Upper lobe of left lung (tissue), 4 donors: ENCODE data around the gene OR10AD1.
A peak's percentile ranks its signal among the peaks of the same experiment; 100 is the strongest.

Experiments used
- CTCF ChIP-seq, 6 experiments: fragments of 450-650 bp in 4 of 6; fragments of 200-600 bp in 2 of 6; sonication (generic) in 2 of 6; IDR thresholded peaks; one replicate each; pipeline ENCODE4 v1.5.1; 2016 to 2019; ENCODE audit warnings: antibody characterized with exemption in 6 of 6
- EP300 ChIP-seq, 4 donors: sonication (generic); formaldehyde crosslinking; IDR thresholded peaks; one replicate each; pipeline ENCODE4 v1.5.1; 2017; ENCODE audit warnings: antibody characterized with exemption in 4 of 4, control low read depth in 2 of 4
- POLR2A ChIP-seq, 4 donors: fragments of 450-650 bp; IDR thresholded peaks; one replicate each; pipeline ENCODE4 v1.5.1; 2016 to 2017; ENCODE audit warnings: antibody characterized with exemption in 4 of 4, mild to moderate bottlenecking in 2 of 4
- POLR2AphosphoS5 ChIP-seq, 2 donors: sonication (generic); formaldehyde crosslinking; IDR thresholded peaks; one replicate each; pipeline ENCODE4 v1.5.1; 2017; ENCODE audit warnings: antibody characterized with exemption in 2 of 2

- TF ChIP-seq CTCF (IDR thresholded peaks at IDR 0.05) (peak; percentile 68 to 95 (median 84)), POLR2A (IDR thresholded peaks at IDR 0.05) (no peak), EP300 (IDR thresholded peaks at IDR 0.05) (no peak), POLR2AphosphoS5 (IDR thresholded peaks at IDR 0.05) (no peak)
Observed at GRCh38 chr12:48165089-48165981, 37.8 kb downstream of the OR10AD1 start.
